Uterus (tissue), 4 donors: Measurements from ENCODE around the gene SMAD9. TPM values are rescaled to one million over a fixed set of nuclear protein-coding genes. Genes with fewer than 3 reads are reported as not detected.

Experiments
- DNase-seq, 2 donors: peaks; one replicate each; pipeline ENCODE4 v3.0.0-alpha.2; 2019 to 2020
- H3K27ac ChIP-seq, 2 donors: fragments of 200-600 bp; sonication (generic); 1 replicate in 1 of 2; 2 replicates in 1 of 2; pipeline ENCODE4 v1.5.1; 2016 to 2018
- H3K27me3 ChIP-seq, 2 donors: fragments of 200-600 bp; sonication (generic); one replicate each; pipeline ENCODE4 v1.5.1; 2018 to 2019; ENCODE audit warnings: control low read depth in 1 of 2
- H3K36me3 ChIP-seq, 2 donors: fragments of 200-600 bp; sonication (generic); one replicate each; pipeline ENCODE4 v1.5.1; 2019; ENCODE audit warnings: control low read depth in 1 of 2
- H3K4me1 ChIP-seq, 2 donors: fragments of 200-600 bp; sonication (generic); one replicate each; pipeline ENCODE4 v1.5.1; 2018 to 2019; ENCODE audit warnings: control low read depth in 1 of 2
- H3K4me3 ChIP-seq, 2 donors: fragments of 200-600 bp; sonication (generic); 1 replicate in 1 of 2; 2 replicates in 1 of 2; pipeline ENCODE4 v1.5.1; 2018 to 2019; ENCODE audit warnings: mild to moderate bottlenecking in 1 of 2
- H3K9me3 ChIP-seq, 2 donors: fragments of 200-600 bp; sonication (generic); one replicate each; pipeline ENCODE4 v1.5.1; 2019; ENCODE audit warnings: control low read depth in 1 of 2
- POLR2A ChIP-seq, 2 donors: fragments of 450-650 bp; IDR thresholded peaks; one replicate each; pipeline ENCODE4 v1.6.1; 2016; ENCODE audit warnings: antibody characterized with exemption in 2 of 2, mild to moderate bottlenecking in 1 of 2, moderate library complexity in 1 of 2
- intact Hi-C: fragments of 100-400 bp; cut with DNase I; formaldehyde crosslinking; loops from one replicate; pipeline ENCODE4 v1.15.1; 2023; ENCODE audit warnings: low total_unique reads
- total RNA-seq, 4 donors: library from RNA; depleted of rRNA in 3 of 4; stranded (reverse); fragments of >200 nt in 3 of 4; gene quantifications; one replicate each; pipeline versions ENCODE4 v1.1.0 to v1.2.4, GENCODE V29; 2014 to 2023
- TF ChIP-seq, protein P1 (sequence below), 4 experiments: fragments of 200-600 bp in 2 of 4; fragments of 450-650 bp in 2 of 4; sonication (generic) in 2 of 4; IDR thresholded peaks; one replicate each; pipeline ENCODE4 v1.5.1; 2016 to 2019; ENCODE audit warnings: antibody characterized with exemption in 4 of 4, mild to moderate bottlenecking in 2 of 4, moderate library complexity in 1 of 4
- donor health status: DM: yes; HTN: yes; CAD: no.

Gene SMAD9
- total RNA-seq, 4 donors from 2014 or later: 3.6 to 31.0 (median 23.9) TPM

DNA sequence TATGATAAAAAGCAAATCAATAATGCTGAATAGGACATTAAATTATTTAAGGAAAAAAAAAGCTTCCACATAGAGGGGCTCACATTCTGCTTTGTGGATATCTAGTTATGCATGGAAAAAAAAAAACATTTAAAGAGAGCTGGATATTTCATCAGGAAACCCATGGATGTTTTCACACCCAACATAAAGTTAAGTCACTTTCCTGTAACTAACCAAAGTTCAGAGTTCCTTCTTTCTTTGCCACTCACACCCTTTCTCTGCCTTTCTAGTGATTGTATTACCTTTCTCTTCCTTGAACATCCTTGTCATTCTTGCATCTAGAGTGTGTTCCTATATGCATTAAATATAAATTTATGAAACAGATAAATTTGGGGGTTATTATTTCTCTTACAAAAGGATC is 53.8 kb downstream of the SMAD9 start:
- H3K4me1 ChIP-seq: no peaks in the 10 kb centered on the region
- intact Hi-C loops: no loop called here
- no peaks in the 10 kb centered on the region for H3K9me3 ChIP-seq
- no peaks in the 10 kb centered on the region for H3K27me3 ChIP-seq
- no peak overlapping the region for H3K27ac ChIP-seq
- no peak for DNase-seq
- H3K4me3 ChIP-seq: no peak overlapping the region
- H3K36me3 ChIP-seq: no peaks in the 10 kb centered on the region
- no peak for TF ChIP-seq POLR2A (IDR thresholded peaks at IDR 0.05)
- TF ChIP-seq, protein P1, sequence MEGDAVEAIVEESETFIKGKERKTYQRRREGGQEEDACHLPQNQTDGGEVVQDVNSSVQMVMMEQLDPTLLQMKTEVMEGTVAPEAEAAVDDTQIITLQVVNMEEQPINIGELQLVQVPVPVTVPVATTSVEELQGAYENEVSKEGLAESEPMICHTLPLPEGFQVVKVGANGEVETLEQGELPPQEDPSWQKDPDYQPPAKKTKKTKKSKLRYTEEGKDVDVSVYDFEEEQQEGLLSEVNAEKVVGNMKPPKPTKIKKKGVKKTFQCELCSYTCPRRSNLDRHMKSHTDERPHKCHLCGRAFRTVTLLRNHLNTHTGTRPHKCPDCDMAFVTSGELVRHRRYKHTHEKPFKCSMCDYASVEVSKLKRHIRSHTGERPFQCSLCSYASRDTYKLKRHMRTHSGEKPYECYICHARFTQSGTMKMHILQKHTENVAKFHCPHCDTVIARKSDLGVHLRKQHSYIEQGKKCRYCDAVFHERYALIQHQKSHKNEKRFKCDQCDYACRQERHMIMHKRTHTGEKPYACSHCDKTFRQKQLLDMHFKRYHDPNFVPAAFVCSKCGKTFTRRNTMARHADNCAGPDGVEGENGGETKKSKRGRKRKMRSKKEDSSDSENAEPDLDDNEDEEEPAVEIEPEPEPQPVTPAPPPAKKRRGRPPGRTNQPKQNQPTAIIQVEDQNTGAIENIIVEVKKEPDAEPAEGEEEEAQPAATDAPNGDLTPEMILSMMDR (IDR thresholded peaks at IDR 0.05): no peak

DNA sequence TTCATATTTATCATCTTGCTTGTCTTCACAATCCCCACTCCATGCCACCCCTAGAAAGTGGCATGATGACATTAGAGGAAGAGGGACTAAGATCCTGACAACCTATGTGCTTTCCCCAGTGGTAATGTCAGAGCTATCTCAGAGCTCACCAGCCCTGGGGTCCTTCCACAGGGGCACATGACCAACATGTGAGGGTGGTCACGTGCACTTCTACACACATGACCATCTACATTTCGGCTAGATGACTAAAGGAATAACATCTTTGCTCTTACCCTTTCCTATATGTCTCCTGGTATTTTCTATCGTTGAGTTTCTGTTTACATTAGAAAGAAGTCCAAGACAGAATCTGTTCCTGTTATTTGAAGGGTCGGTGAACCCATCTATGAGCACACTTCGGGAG is 54.8 kb downstream of the SMAD9 start:
- TF ChIP-seq, protein P1 (IDR thresholded peaks at IDR 0.05): no peak
- no peak for TF ChIP-seq POLR2A (IDR thresholded peaks at IDR 0.05)
- H3K4me1 ChIP-seq: no peaks in the 10 kb centered on the region
- DNase-seq: no peak
- H3K9me3 ChIP-seq: no peaks in the 10 kb centered on the region
- H3K4me3 ChIP-seq: no peak overlapping the region
- no peaks in the 10 kb centered on the region for H3K36me3 ChIP-seq
- H3K27me3 ChIP-seq: no peaks in the 10 kb centered on the region
- intact Hi-C loops: no loop called here
- H3K27ac ChIP-seq: no peak overlapping the region

DNA sequence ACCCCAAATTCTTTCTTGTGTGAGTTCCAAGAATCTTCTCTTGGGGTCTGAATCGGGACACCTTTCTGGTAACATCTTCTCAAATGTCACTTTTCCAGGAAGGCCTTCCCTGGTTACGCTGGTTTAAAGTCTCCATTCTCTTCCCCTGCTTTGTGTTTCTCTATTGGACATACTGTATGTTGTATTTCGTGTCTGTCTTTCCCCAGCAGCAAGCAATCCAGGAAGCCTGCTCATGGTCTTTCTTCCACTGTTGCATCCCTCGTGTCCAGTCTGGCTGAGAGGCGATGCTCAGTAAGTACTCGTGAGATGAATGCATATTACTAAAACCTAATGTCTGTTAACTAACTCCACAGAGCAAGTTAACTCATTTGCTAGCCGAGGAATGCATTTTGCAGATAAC is 57.3 kb downstream of the SMAD9 start:
- H3K36me3 ChIP-seq: no peaks in the 10 kb centered on the region
- no peak overlapping the region for H3K27ac ChIP-seq
- intact Hi-C loops: no loop called here

DNA sequence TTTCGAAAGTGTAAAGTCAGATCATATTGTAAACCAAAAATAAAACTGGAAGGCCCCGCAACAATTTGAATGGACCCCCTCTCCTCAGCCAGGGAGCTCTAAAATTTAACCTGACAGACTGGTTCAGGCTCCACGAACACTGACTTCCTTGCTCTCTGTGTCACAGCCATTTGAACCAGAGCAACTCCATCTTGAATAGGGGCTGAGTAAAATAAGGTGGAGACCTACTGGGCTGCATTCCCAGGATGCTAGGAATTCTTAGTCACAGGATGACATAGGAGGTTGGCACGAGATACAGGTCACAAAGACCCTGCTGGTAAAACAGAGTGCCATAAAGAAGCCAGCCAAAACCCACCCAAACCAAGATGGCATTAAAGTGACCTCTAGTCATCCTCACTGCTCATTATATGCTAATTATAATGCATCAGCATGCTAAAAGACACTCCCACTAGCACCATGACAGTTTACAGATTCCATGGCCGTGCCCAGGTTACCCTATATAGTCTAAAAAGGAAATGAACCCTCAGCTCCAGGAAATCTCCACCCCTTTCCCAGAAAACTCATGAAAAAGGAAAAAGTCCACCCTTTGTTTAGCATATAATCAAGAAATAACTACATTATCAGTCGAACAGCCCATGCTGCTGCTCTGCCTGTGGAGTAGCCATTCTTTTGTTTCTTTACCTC is 57.9 kb downstream of the SMAD9 start:
- no peaks in the 10 kb centered on the region for H3K4me1 ChIP-seq
- no peak overlapping the region for H3K4me3 ChIP-seq
- TF ChIP-seq, protein P1 (IDR thresholded peaks at IDR 0.05): no peak
- no peak for TF ChIP-seq POLR2A (IDR thresholded peaks at IDR 0.05)
- no peaks in the 10 kb centered on the region for H3K27me3 ChIP-seq
- H3K36me3 ChIP-seq: no peaks in the 10 kb centered on the region
- no peak for DNase-seq
- intact Hi-C loops: no loop called here
- no peak overlapping the region for H3K27ac ChIP-seq
- no peaks in the 10 kb centered on the region for H3K9me3 ChIP-seq

More for the DNA sequence above, 57.3 kb downstream of the SMAD9 start:
- no peaks in the 10 kb centered on the region for H3K9me3 ChIP-seq
- no peak for DNase-seq
- TF ChIP-seq, protein P1 (IDR thresholded peaks at IDR 0.05): no peak
- no peak for TF ChIP-seq POLR2A (IDR thresholded peaks at IDR 0.05)
- H3K4me3 ChIP-seq: no peak overlapping the region
- H3K4me1 ChIP-seq: no peaks in the 10 kb centered on the region
- no peaks in the 10 kb centered on the region for H3K27me3 ChIP-seq

DNA sequence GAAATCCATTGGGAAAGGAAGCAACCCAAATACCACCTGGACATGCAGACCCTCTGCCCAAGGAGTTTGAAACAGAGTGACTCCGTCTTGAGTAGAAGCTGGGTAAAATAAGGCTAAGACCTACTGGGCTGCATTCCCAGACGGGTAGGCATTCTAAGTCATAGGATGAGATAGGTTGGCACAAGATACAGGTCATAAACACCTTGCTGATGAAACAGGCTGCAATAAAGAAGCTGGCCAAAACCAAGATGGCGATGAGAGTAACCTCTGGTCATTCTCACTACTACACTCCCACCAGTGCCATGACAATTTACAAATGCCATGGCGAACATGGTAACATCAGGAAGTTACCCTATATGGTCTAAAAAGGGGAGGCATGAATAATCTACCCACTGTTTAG is 60.8 kb downstream of the SMAD9 start:
- intact Hi-C loops: no loop called here
- no peak overlapping the region for H3K27ac ChIP-seq

More for the DNA sequence above, 60.8 kb downstream of the SMAD9 start:
- no peak overlapping the region for H3K4me3 ChIP-seq
- DNase-seq: no peak
- no peaks in the 10 kb centered on the region for H3K27me3 ChIP-seq
- no peak for TF ChIP-seq POLR2A (IDR thresholded peaks at IDR 0.05)
- TF ChIP-seq, protein P1 (IDR thresholded peaks at IDR 0.05): no peak
- no peaks in the 10 kb centered on the region for H3K36me3 ChIP-seq
- no peaks in the 10 kb centered on the region for H3K9me3 ChIP-seq
- H3K4me1 ChIP-seq: no peaks in the 10 kb centered on the region
